MV-4-11 (cell line): ENCODE measurements around the gene ACRV1.
A peak's percentile ranks its signal among the peaks of the same experiment; 100 is the strongest.
"Not testable (repeated sequence)": the region's sequence is repeated elsewhere in the genome, so short reads cannot be mapped to it uniquely, and the experiment has no call there.

Experiments used
- DNase-seq: peaks from one replicate; lab custom pipeline; 2025; lab: John Stamatoyannopoulos, UW

The ACRV1 gene

GRCh38 chr11:125680747-125681146 lies at the start of gene ACRV1:
TSS of gene ACRV1 (minus strand) at chr11:125680847. CDS start at chr11:125680780, 67 bp downstream.
- no peak for DNase-seq

- no peak for DNase-seq
Measured at GRCh38 chr11:125728969-125729368, 48.3 kb upstream of the ACRV1 start.

GRCh38 chr11:125724125-125724524 lies 43.5 kb upstream of the ACRV1 start:
- peak; percentile 18 for DNase-seq

GRCh38 chr11:125720781-125721180 lies 40.1 kb upstream of the ACRV1 start:
- DNase-seq, result no peak

- DNase-seq, result not testable (repeated sequence)
Measured at GRCh38 chr11:125704686-125705085, 24.0 kb upstream of the ACRV1 start.

GRCh38 chr11:125701858-125702621 lies 21.4 kb upstream of the ACRV1 start:
- DNase-seq, result peak; percentile 61

- DNase-seq, result no peak
Measured at GRCh38 chr11:125701018-125701610, 20.5 kb upstream of the ACRV1 start.

GRCh38 chr11:125694951-125695350 lies 14.3 kb upstream of the ACRV1 start:
- no peak for DNase-seq

- no peak for DNase-seq
Measured at GRCh38 chr11:125692887-125693286, 12.2 kb upstream of the ACRV1 start.

GRCh38 chr11:125690006-125690405 lies 9.4 kb upstream of the ACRV1 start:
- no peak for DNase-seq

- DNase-seq, result no peak
Measured at GRCh38 chr11:125689274-125689859, 8.7 kb upstream of the ACRV1 start.

GRCh38 chr11:125688632-125689031 lies 8.0 kb upstream of the ACRV1 start:
- no peak for DNase-seq

- DNase-seq, result no peak
Measured at GRCh38 chr11:125688066-125688465, 7.4 kb upstream of the ACRV1 start.

GRCh38 chr11:125685228-125685627 lies 4.6 kb upstream of the ACRV1 start:
- DNase-seq, result no peak

- DNase-seq, result no peak
Measured at GRCh38 chr11:125679837-125680236, 810 bp downstream of the ACRV1 start.

GRCh38 chr11:125679397-125679796 lies 1.2 kb downstream of the ACRV1 start:
- DNase-seq, result no peak

GRCh38 chr11:125675196-125675595 lies 5.5 kb downstream of the ACRV1 start:
- DNase-seq, result no peak

GRCh38 chr11:125674210-125674609 lies 6.4 kb downstream of the ACRV1 start:
- DNase-seq, result no peak

GRCh38 chr11:125671561-125671960 lies 9.1 kb downstream of the ACRV1 start:
- DNase-seq, result no peak

GRCh38 chr11:125670172-125670571 lies 10.5 kb downstream of the ACRV1 start:
- no peak for DNase-seq

- DNase-seq, result no peak
Measured at GRCh38 chr11:125667151-125667550, 13.5 kb downstream of the ACRV1 start.

- DNase-seq, result no peak
Measured at GRCh38 chr11:125663910-125664309, 16.7 kb downstream of the ACRV1 start.

- DNase-seq, result no peak
Measured at GRCh38 chr11:125662689-125663088, 18.0 kb downstream of the ACRV1 start.
